WERI-Rb-1 (cell line): ENCODE data around the gene STXBP5.

Source experiments
- DNase-seq: peaks from one replicate; pipeline ENCODE4 v3.0.0-alpha.2; 2020
- H3K27ac ChIP-seq: fragments of 250-450 bp; sonication (Bioruptor Pico); 2 replicates; pipeline ENCODE4 v1.5.1; 2020; ENCODE audit warnings: mild to moderate bottlenecking, moderate library complexity
- H3K27me3 ChIP-seq: fragments of 250-450 bp; sonication (Bioruptor Pico); 2 replicates; pipeline ENCODE4 v1.5.1; 2021; ENCODE audit warnings: mild to moderate bottlenecking, low read depth, moderate library complexity; ENCODE audit not compliant: insufficient read depth, severe bottlenecking
- H3K36me3 ChIP-seq: fragments of 250-450 bp; sonication (Bioruptor Pico); 2 replicates; pipeline ENCODE4 v1.5.1; 2020; ENCODE audit warnings: mild to moderate bottlenecking, moderate library complexity
- H3K4me3 ChIP-seq: 2 replicates; pipeline ENCODE4 v1.5.1; 2011; ENCODE audit warnings: low read depth, mild to moderate bottlenecking, control low read depth, low read length
- H3K9me3 ChIP-seq: fragments of 250-450 bp; sonication (Bioruptor Pico); 2 replicates; pipeline ENCODE4 v1.5.1; 2021; ENCODE audit warnings: mild to moderate bottlenecking, moderate library complexity; ENCODE audit not compliant: severe bottlenecking
- CTCF ChIP-seq: IDR thresholded peaks from 2 replicates; pipeline ENCODE4 v1.5.1; 2011; ENCODE audit warnings: low read depth, mild to moderate bottlenecking, control low read depth, inconsistent platforms, low read length

The STXBP5 gene

GRCh38 chr6:147226163-147226724, 22.0 kb downstream of the STXBP5 start:
- no peak for DNase-seq
- no peaks in the 10 kb centered on the region for H3K27me3 ChIP-seq
- no peak for TF ChIP-seq CTCF

GRCh38 chr6:147226877-147227276, 22.7 kb downstream of the STXBP5 start:
- Histone ChIP-seq H3K4me3 (no peak overlapping the region), H3K27me3 (no peaks in the 10 kb centered on the region), H3K36me3 (0 out of 2 replicates have a peak, but pooled peaks cover 4% of the 10 kb centered on the region), H3K27ac (no peak overlapping the region), H3K9me3 (no peaks in the 10 kb centered on the region)
- no peak for DNase-seq
- TF ChIP-seq CTCF, result no peak

More at GRCh38 chr6:147226163-147226724, 22.0 kb downstream of the STXBP5 start:
- no peaks in the 10 kb centered on the region for H3K9me3 ChIP-seq
- H3K27ac ChIP-seq, result no peak overlapping the region
- H3K4me3 ChIP-seq, result no peak overlapping the region
- H3K36me3 ChIP-seq, result 0 out of 2 replicates have a peak, but pooled peaks cover 4% of the 10 kb centered on the region

- Histone ChIP-seq H3K27ac (no peak overlapping the region), H3K36me3 (0 out of 2 replicates have a peak, but pooled peaks cover 4% of the 10 kb centered on the region), H3K4me3 (no peak overlapping the region), H3K9me3 (no peaks in the 10 kb centered on the region), H3K27me3 (no peaks in the 10 kb centered on the region)
- TF ChIP-seq CTCF, result no peak
- DNase-seq, result no peak
These were observed 23.6 kb downstream of the STXBP5 start for GRCh38 chr6:147227770-147228320.

GRCh38 chr6:147231589-147231988, 27.4 kb downstream of the STXBP5 start:
- H3K4me3 ChIP-seq, result no peak overlapping the region
- TF ChIP-seq CTCF, result no peak
- DNase-seq, result no peak
- no peaks in the 10 kb centered on the region for H3K9me3 ChIP-seq
- H3K36me3 ChIP-seq, result no peaks in the 10 kb centered on the region
- H3K27me3 ChIP-seq, result no peaks in the 10 kb centered on the region
- H3K27ac ChIP-seq, result no peak overlapping the region

- Histone ChIP-seq H3K9me3 (no peaks in the 10 kb centered on the region), H3K27ac (no peak overlapping the region), H3K36me3 (no peaks in the 10 kb centered on the region), H3K27me3 (no peaks in the 10 kb centered on the region), H3K4me3 (no peak overlapping the region)
- TF ChIP-seq CTCF, result no peak
- DNase-seq, result no peak
These were observed 30.5 kb downstream of the STXBP5 start for GRCh38 chr6:147234685-147235084.

DNA sequence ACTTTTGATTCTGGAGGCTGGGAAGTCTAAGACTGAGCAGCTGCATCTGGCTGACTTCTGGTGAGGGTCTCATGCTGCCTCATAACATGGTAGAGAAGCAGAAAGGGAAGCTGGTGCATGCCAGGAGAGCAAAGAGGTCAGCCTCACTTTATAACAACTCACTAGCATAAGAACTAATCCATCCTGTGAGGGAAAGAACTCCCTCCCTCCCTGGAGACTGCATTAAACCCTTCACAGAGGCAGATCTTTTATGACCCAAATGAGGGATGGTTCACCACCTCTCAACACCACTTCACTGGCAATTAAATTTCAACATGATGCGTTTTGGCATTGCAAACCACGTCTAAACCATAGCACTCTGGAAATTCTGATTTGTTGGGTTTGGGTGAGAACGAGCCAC, 33.9 kb downstream of the STXBP5 start:
- Histone ChIP-seq H3K4me3 (no peak overlapping the region), H3K9me3 (no peaks in the 10 kb centered on the region), H3K27me3 (no peaks in the 10 kb centered on the region), H3K36me3 (no peaks in the 10 kb centered on the region; the same call in 1 of the 2 replicates), H3K27ac (no peak overlapping the region)
- DNase-seq, result no peak
- TF ChIP-seq CTCF, result no peak
